H1 (cell line): ENCODE data around the gene C11orf58. TPM values are rescaled to one million over a fixed set of nuclear protein-coding genes. Genes with fewer than 3 reads are reported as not detected.

Source experiments
- CTCF ChIA-PET: fragments of 300-600 bp; sonication (Branson Sonifier 250); formaldehyde crosslinking; loops from one replicate; lab custom pipeline; 2021; ENCODE audit not compliant: partially characterized antibody; lab: Charles Lee
- POLR2A ChIA-PET: fragments of 300-600 bp; sonication (Branson Sonifier 250); formaldehyde crosslinking; loops from one replicate; lab custom pipeline; 2021; ENCODE audit warnings: inconsistent platforms; ENCODE audit not compliant: partially characterized antibody; lab: Charles Lee
- DNase-seq, 2 experiments: peaks; one replicate each; pipeline versions ENCODE4 v3.0.0 to v3.0.0-alpha.2; 2010 to 2022; ENCODE audit warnings: low spot score in 2 of 2, low read depth in 1 of 2, mixed read lengths in 1 of 2
- FAIRE-seq: peaks from 2 replicates; lab custom pipeline; 2011; peaks lifted over from hg19 to GRCh38; lab: Jason Lieb, UNC
- H2AFZ ChIP-seq: 2 replicates; pipeline ENCODE4 v1.8.1; 2012; ENCODE audit warnings: low read length, inconsistent platforms
- H2AK5ac ChIP-seq: 2 replicates; pipeline ENCODE4 v1.6.1; 2013; ENCODE audit warnings: low read depth, low read length
- H2BK120ac ChIP-seq: replicated peaks from 2 replicates; pipeline ENCODE3; 2013; ENCODE audit warnings: low read depth, low read length, inconsistent platforms
- H2BK12ac ChIP-seq: 2 replicates; pipeline ENCODE4 v1.6.1; 2013; ENCODE audit warnings: low read depth, low read length
- H2BK15ac ChIP-seq: 2 replicates; pipeline ENCODE4 v1.6.1; 2013; ENCODE audit warnings: low read length
- H2BK20ac ChIP-seq: 2 replicates; pipeline ENCODE4 v1.6.1; 2013; ENCODE audit warnings: low read length
- H2BK5ac ChIP-seq: 2 replicates; pipeline ENCODE4 v1.6.1; 2013; ENCODE audit warnings: low read depth, low read length
- H3K14ac ChIP-seq: 2 replicates; pipeline ENCODE4 v1.6.1; 2013; ENCODE audit warnings: inconsistent platforms; ENCODE audit not compliant: insufficient read length
- H3K18ac ChIP-seq: 2 replicates; pipeline ENCODE4 v1.6.1; 2013; ENCODE audit warnings: low read length; ENCODE audit errors: extremely low read depth
- H3K23ac ChIP-seq: 2 replicates; pipeline ENCODE4 v1.6.1; 2013; ENCODE audit warnings: inconsistent platforms; ENCODE audit not compliant: insufficient read length
- H3K23me2 ChIP-seq: 2 replicates; pipeline ENCODE4 v1.6.1; 2013; ENCODE audit warnings: low read depth, low read length
- H3K27ac ChIP-seq: 2 replicates; pipeline ENCODE4 v1.6.1; 2011; ENCODE audit warnings: low read depth, low read length, inconsistent platforms
- H3K27me3 ChIP-seq, 4 experiments: replicated peaks in 1 of 4; 1 replicate in 1 of 4; 2 replicates in 3 of 4; pipeline versions ENCODE4 v1.6.1 to v1.8.1; 2011 to 2013; ENCODE audit warnings: low read length in 3 of 4, mild to moderate bottlenecking in 3 of 4, inconsistent platforms in 2 of 4, mixed read lengths in 2 of 4, moderate library complexity in 1 of 4; ENCODE audit not compliant: control insufficient read depth in 3 of 4, insufficient read depth in 3 of 4; ENCODE audit errors: extremely low read depth in 1 of 4
- H3K36me3 ChIP-seq, 4 experiments: 2 replicates each; pipeline versions ENCODE4 v1.6.1 to v1.8.1; 2011 to 2013; ENCODE audit warnings: mild to moderate bottlenecking in 4 of 4, low read length in 3 of 4, moderate library complexity in 2 of 4, control low read depth in 1 of 4, inconsistent platforms in 1 of 4; ENCODE audit not compliant: insufficient read depth in 4 of 4, control insufficient read depth in 2 of 4
- H3K4ac ChIP-seq: replicated peaks from 2 replicates; pipeline ENCODE3; 2013; ENCODE audit warnings: low read length, low read depth, mixed read lengths, inconsistent platforms; ENCODE audit not compliant: insufficient read length
- H3K4me1 ChIP-seq, 4 experiments: replicated peaks in 1 of 4; 1 replicate in 1 of 4; 2 replicates in 3 of 4; pipeline versions ENCODE4 v1.6.1 to v1.8.1; 2011 to 2013; ENCODE audit warnings: low read length in 3 of 4, inconsistent platforms in 2 of 4, mixed read lengths in 1 of 4; ENCODE audit not compliant: insufficient read depth in 4 of 4, control insufficient read depth in 3 of 4
- H3K4me2 ChIP-seq, 2 experiments: 2 replicates each; pipeline versions ENCODE4 v1.6.1 to v1.8.1; 2011 to 2013; ENCODE audit warnings: low read depth in 2 of 2, low read length in 2 of 2, control low read depth in 1 of 2, inconsistent platforms in 1 of 2, mild to moderate bottlenecking in 1 of 2; ENCODE audit not compliant: insufficient read depth in 1 of 2
- H3K4me3 ChIP-seq, 4 experiments: fragments of 200-600, 300-600 bp in 1 of 4; sonication (generic), shearing (Covaris generic), sonication (Bioruptor Twin) in 1 of 4; 2 replicates each; pipeline versions ENCODE4 v1.5.1 to v1.8.1; 2011 to 2016; ENCODE audit warnings: low read length in 4 of 4, low read depth in 3 of 4, control low read depth in 2 of 4, inconsistent platforms in 2 of 4, mild to moderate bottlenecking in 2 of 4, mixed read lengths in 1 of 4, moderate library complexity in 1 of 4; ENCODE audit not compliant: insufficient read depth in 2 of 4; ENCODE audit errors: extremely low read depth in 1 of 4
- H3K56ac ChIP-seq: replicated peaks from 2 replicates; pipeline ENCODE3; 2013; ENCODE audit warnings: low read depth, mild to moderate bottlenecking, mixed read lengths, low read length, inconsistent platforms; ENCODE audit not compliant: insufficient read length
- H3K79me1 ChIP-seq: 2 replicates; pipeline ENCODE4 v1.6.1; 2013; ENCODE audit warnings: low read depth, low read length, control low read depth
- H3K79me2 ChIP-seq, 2 experiments: 2 replicates each; pipeline versions ENCODE4 v1.6.1 to v1.8.1; 2012 to 2013; ENCODE audit warnings: low read length in 2 of 2, mild to moderate bottlenecking in 2 of 2, inconsistent platforms in 1 of 2; ENCODE audit not compliant: insufficient read depth in 2 of 2, control insufficient read depth in 1 of 2
- H3K9ac ChIP-seq, 4 experiments: replicated peaks in 1 of 4; 1 replicate in 1 of 4; 2 replicates in 3 of 4; pipeline versions ENCODE4 v1.6.1 to v1.8.1; 2011 to 2013; ENCODE audit warnings: low read depth in 3 of 4, low read length in 3 of 4, control low read depth in 2 of 4, mild to moderate bottlenecking in 2 of 4, moderate library complexity in 2 of 4, inconsistent platforms in 1 of 4; ENCODE audit errors: extremely low read depth in 1 of 4
- H3K9me3 ChIP-seq, 2 experiments: 2 replicates each; pipeline versions ENCODE4 v1.6.1 to v1.8.1; 2012 to 2013; ENCODE audit warnings: mild to moderate bottlenecking in 2 of 2, moderate library complexity in 2 of 2, control low read depth in 1 of 2, inconsistent platforms in 1 of 2, low read depth in 1 of 2, low read length in 1 of 2, mixed read lengths in 1 of 2; ENCODE audit not compliant: insufficient read depth in 2 of 2
- H4K20me1 ChIP-seq, 2 experiments: replicated peaks in 1 of 2; 2 replicates each; pipeline versions ENCODE3 to v1.8.1; 2011 to 2013; ENCODE audit warnings: inconsistent platforms in 2 of 2, low read length in 2 of 2, mild to moderate bottlenecking in 1 of 2; ENCODE audit not compliant: insufficient read depth in 2 of 2, control insufficient read depth in 1 of 2
- H4K5ac ChIP-seq: 2 replicates; pipeline ENCODE4 v1.6.1; 2013; ENCODE audit warnings: low read length, low read depth, mixed read lengths, inconsistent platforms; ENCODE audit not compliant: insufficient read length
- H4K8ac ChIP-seq: 2 replicates; pipeline ENCODE4 v1.8.0; 2013; ENCODE audit warnings: mild to moderate bottlenecking, moderate library complexity, low read length, inconsistent platforms; ENCODE audit not compliant: insufficient read depth; ENCODE audit errors: extremely low read depth
- H4K91ac ChIP-seq: replicated peaks from 2 replicates; pipeline ENCODE3; 2013; ENCODE audit warnings: low read length, mixed read lengths, inconsistent platforms; ENCODE audit not compliant: insufficient read length
- KDM1A ChIP-seq: fragments of 200-600, 300-600 bp; sonication (generic); IDR thresholded peaks from 2 replicates; pipeline ENCODE4 v1.7.1; 2016; ENCODE audit warnings: mild to moderate bottlenecking, low read length, borderline replicate concordance
- WGBS, 2 experiments: shearing (Covaris generic) in 1 of 2; methylation state at CpG; one replicate each; pipeline versions ENCODE4 v1.1.6 to v1.1.7; 2013 to 2015; ENCODE audit warnings: low lambda C conversion rate in 2 of 2, mixed read lengths in 2 of 2, inconsistent platforms in 1 of 2, low coverage in 1 of 2, missing lambda C conversion rate in 1 of 2; ENCODE audit not compliant: insufficient replicate concordance in 2 of 2, insufficient coverage in 1 of 2, insufficient read length in 1 of 2; ENCODE audit errors: extremely low coverage in 1 of 2, missing lambda C conversion rate in 1 of 2; 5-methylcytosine and 5-hydroxymethylcytosine counted together
- polyA plus RNA-seq, 7 experiments: library from polyadenylated mRNA; depleted of rRNA in 3 of 7; stranded (reverse) in 5 of 7; unstranded in 2 of 7; fragments of >200 nt in 5 of 7; fragments of 200-250 nt in 2 of 7; gene quantifications; 1 replicate in 5 of 7; 2 replicates in 1 of 7; 4 replicates in 1 of 7; pipeline versions ENCODE4 v1.2.1 to v1.2.3, GENCODE V29; 2011 to 2013; ENCODE audit warnings: missing spikeins in 2 of 7, mixed read lengths in 2 of 7
- total RNA-seq: library from RNA; stranded (reverse); fragmentation: NEBNext Ultra II Directional; extraction: Animal tissue kit (Norgen Biotek cat#: 25700); gene quantifications from 2 replicates; pipeline ENCODE4 v1.2.1, GENCODE V29; 2021

C11orf58 gene
- total and polyA plus RNA-seq, 2 of the 8 experiments (the other 6 are each of a cell fraction or from before 2014, with no cell fraction given), result 70.7 to 181 TPM

DNA sequence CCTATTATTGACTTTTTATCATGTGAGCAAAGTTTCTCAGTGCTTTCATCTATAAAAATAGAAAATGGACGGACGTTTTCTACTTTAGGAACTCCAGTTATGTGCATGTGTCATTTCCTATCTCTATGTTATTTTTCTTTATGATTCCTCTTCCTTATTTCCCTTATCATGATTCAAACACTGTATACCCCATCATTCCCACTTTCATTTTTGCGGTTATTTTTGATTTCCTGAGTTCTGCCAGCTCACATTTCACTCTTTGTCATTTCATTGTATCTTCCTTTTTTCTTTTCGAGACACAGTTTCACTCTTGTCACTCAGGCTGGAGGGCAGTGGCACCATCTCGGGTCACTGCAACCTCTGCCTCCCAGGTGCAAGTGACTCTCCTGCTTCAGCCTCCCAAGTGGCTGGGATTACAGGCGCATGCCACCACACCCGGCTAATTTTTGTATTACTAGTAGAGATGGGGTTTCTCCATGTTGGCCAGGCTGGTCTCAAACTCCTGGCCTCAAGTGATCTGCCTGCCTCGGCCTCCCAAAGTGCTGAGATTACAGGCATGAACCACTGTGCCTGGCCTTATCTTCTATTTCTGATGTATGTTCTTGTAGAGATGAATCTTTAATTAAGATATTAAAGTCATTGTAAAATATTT, 21.5 kb downstream of the C11orf58 start:
- Histone ChIP-seq H2BK12ac (no peak overlapping the region), H2BK5ac (no peak overlapping the region), H3K4me1 (no peaks in the 10 kb centered on the region), H3K56ac (no peak overlapping the region), H4K20me1 (peaks cover 0 to 2% of the 10 kb centered on the region in 2 experiments), H3K27me3 (no peaks in the 10 kb centered on the region), H3K4me2 (no peak overlapping the region), H2BK20ac (no peak overlapping the region), H3K14ac (no peak overlapping the region), H3K23me2 (no peaks in the 10 kb centered on the region), H2AFZ (no peak overlapping the region), H3K18ac (no peak overlapping the region), H3K9me3 (no peaks in the 10 kb centered on the region), H3K36me3 (peaks cover 0 to 29% (median 7%) of the 10 kb centered on the region in 4 experiments; a peak in 5 of 8 replicates), H3K27ac (no peak overlapping the region), H4K91ac (no peak overlapping the region), H3K4ac (no peak overlapping the region), H3K23ac (no peak overlapping the region), H4K8ac (no peak overlapping the region), H3K9ac (no peak overlapping the region), H2BK120ac (no peak overlapping the region), H2BK15ac (no peak overlapping the region), H3K79me2 (no peaks in the 10 kb centered on the region), H3K4me3 (no peak overlapping the region), H4K5ac (no peak overlapping the region), H2AK5ac (no peak overlapping the region), H3K79me1 (no peaks in the 10 kb centered on the region)
- no peak for DNase-seq
- TF ChIP-seq KDM1A, result no peak
- POLR2A ChIA-PET, result interaction anchor here (1.0 to 2.2 kb wide), 5 partner anchors 9 to 20 kb away, joined by 3 to 6 read pairs (median 3); no protein-coding TSS in a partner anchor
- FAIRE-seq, result no peak
- CTCF ChIA-PET, result no interaction called here
- WGBS, 2 experiments, result 90% methylated on average over 8 of the region's 8 CpGs; no CpG with 5 or more reads in 1 of the 2 experiments
